Gastrocnemius medialis (tissue), 4 donors: ENCODE data around the gene SLC12A3. TPM values are rescaled to one million over a fixed set of nuclear protein-coding genes. Genes with fewer than 3 reads are reported as not detected.

Source experiments
- ATAC-seq, 2 donors: fragments of 150-250 bp; one replicate each; pipeline ENCODE4 v1.9.1; 2016
- DNase-seq, 2 donors: peaks; one replicate each; pipeline ENCODE4 v3.0.0-alpha.2; 2019
- H3K27ac ChIP-seq, 4 donors: fragments of 200-600 bp; sonication (generic); 1 replicate in 1 of 4; 2 replicates in 3 of 4; pipeline ENCODE4 v1.5.1; 2016 to 2018; ENCODE audit warnings: mild to moderate bottlenecking in 2 of 4, moderate library complexity in 1 of 4
- H3K27me3 ChIP-seq, 3 donors: fragments of 200-600 bp; sonication (generic) in 2 of 3; 1 replicate in 1 of 3; 2 replicates in 2 of 3; pipeline versions ENCODE4 v1.5.1 to v1.6.0; 2016 to 2019; ENCODE audit warnings: mild to moderate bottlenecking in 1 of 3, moderate library complexity in 1 of 3
- H3K36me3 ChIP-seq, 2 donors: fragments of 200-600 bp; sonication (generic) in 1 of 2; one replicate each; pipeline ENCODE4 v1.5.1; 2017 to 2018
- H3K4me1 ChIP-seq, 2 donors: fragments of 200-600 bp; sonication (generic) in 1 of 2; one replicate each; pipeline ENCODE4 v1.5.1; 2016 to 2017; ENCODE audit warnings: mild to moderate bottlenecking in 2 of 2
- H3K4me3 ChIP-seq, 4 donors: fragments of 200-600 bp; sonication (generic) in 3 of 4; 1 replicate in 1 of 4; 2 replicates in 3 of 4; pipeline ENCODE4 v1.5.1; 2016 to 2019; ENCODE audit warnings: mild to moderate bottlenecking in 2 of 4
- H3K9me3 ChIP-seq, 3 donors: fragments of 200-600 bp; sonication (generic) in 2 of 3; 1 replicate in 1 of 3; 2 replicates in 2 of 3; pipeline ENCODE4 v1.5.1; 2016 to 2019
- CTCF ChIP-seq, 5 experiments: fragments of 450-650 bp in 3 of 5; fragments of 200-600 bp in 2 of 5; sonication (generic) in 2 of 5; IDR thresholded peaks in 4 of 5; conservative IDR thresholded peaks in 1 of 5; 1 replicate in 4 of 5; 2 replicates in 1 of 5; pipeline ENCODE4 v1.5.1; 2016 to 2019; ENCODE audit warnings: antibody characterized with exemption in 5 of 5, mild to moderate bottlenecking in 3 of 5, moderate library complexity in 3 of 5
- POLR2A ChIP-seq, 2 donors: fragments of 450-650 bp; IDR thresholded peaks; one replicate each; pipeline ENCODE4 v1.6.1; 2017; ENCODE audit warnings: antibody characterized with exemption in 2 of 2, mild to moderate bottlenecking in 2 of 2, moderate library complexity in 2 of 2
- in situ Hi-C, 4 donors: fragments of 200-750 bp; cut with MboI; loops; one replicate each; pipeline versions ENCODE4 v1.15.0 to v1.8.0; 2017; ENCODE audit warnings: low sequenced_read_pairs in 4 of 4
- intact Hi-C: fragments of 100-400 bp; cut with DNase I; formaldehyde crosslinking; loops from one replicate; pipeline ENCODE4 v1.15.1; 2023; ENCODE audit warnings: low total_unique reads
- total RNA-seq, 4 donors: library from RNA; depleted of rRNA; stranded (reverse); fragments of >200 nt; gene quantifications; one replicate each; pipeline versions ENCODE4 v1.1.0 to v1.2.3, GENCODE V29; 2016

Gene SLC12A3
- total RNA-seq, 4 donors from 2014 or later: not detected

- Histone ChIP-seq H3K4me1 (no peaks in the 10 kb centered on the region), H3K4me3 (no peak overlapping the region), H3K27me3 (no peaks in the 10 kb centered on the region), H3K27ac (no peak overlapping the region), H3K36me3 (peaks cover 0 to 8% of the 10 kb centered on the region in 2 donors), H3K9me3 (no peaks in the 10 kb centered on the region)
- in situ Hi-C loops: loop anchor here in 3 of 4 donors (10.0 kb wide), 2 partner anchors 76 to 86 kb away; partner anchors contain the start of gene SLC12A3 (in 2 of the 3)
- peak in 1 of 2 donors; percentile 43 for DNase-seq
- peak; percentile 42 to 55 for ATAC-seq
- TF ChIP-seq POLR2A (IDR thresholded peaks at IDR 0.05) (no peak), CTCF (IDR thresholded peaks at IDR 0.05 in 4 of 5, conservative IDR thresholded peaks at IDR 0.05 in 1 of 5) (peak in 4 of 5 experiments; percentile 18 to 58 (median 40))
- intact Hi-C loops: loop anchor here (1.0 kb wide), 1 partner anchor 84 kb away; no protein-coding TSS in a partner anchor
Observed at GRCh38 chr16:56950881-56951771, 86.1 kb downstream of the SLC12A3 start.

- no peak for TF ChIP-seq POLR2A (IDR thresholded peaks at IDR 0.05)
- no peak for TF ChIP-seq CTCF (IDR thresholded peaks at IDR 0.05 in 4 of 5, conservative IDR thresholded peaks at IDR 0.05 in 1 of 5)
- no peak overlapping the region for H3K27ac ChIP-seq
- ATAC-seq: no peak
- intact Hi-C loops (no loop called here), in situ Hi-C loops (loop anchor here in 3 of 4 donors (10.0 kb wide), 2 partner anchors 78 to 88 kb away; partner anchors contain the start of gene SLC12A3 (in 2 of the 3))
- no peaks in the 10 kb centered on the region for H3K36me3 ChIP-seq
- no peaks in the 10 kb centered on the region for H3K27me3 ChIP-seq
- no peak overlapping the region for H3K4me3 ChIP-seq
- no peaks in the 10 kb centered on the region for H3K4me1 ChIP-seq
- no peak for DNase-seq
- no peaks in the 10 kb centered on the region for H3K9me3 ChIP-seq
Observed at GRCh38 chr16:56953006-56953405, 88.0 kb downstream of the SLC12A3 start.

- H3K27ac ChIP-seq: no peak overlapping the region
- in situ Hi-C loops (loop anchor here in 3 of 4 donors (10.0 kb wide), 2 partner anchors 81 to 91 kb away; partner anchors contain the start of gene SLC12A3 (in 2 of the 3)), intact Hi-C loops (no loop called here)
- no peaks in the 10 kb centered on the region for H3K27me3 ChIP-seq
- TF ChIP-seq CTCF (IDR thresholded peaks at IDR 0.05 in 4 of 5, conservative IDR thresholded peaks at IDR 0.05 in 1 of 5): no peak
- TF ChIP-seq POLR2A (IDR thresholded peaks at IDR 0.05): no peak
- DNase-seq (no peak), ATAC-seq (no peak)
- no peaks in the 10 kb centered on the region for H3K36me3 ChIP-seq
- no peak overlapping the region for H3K4me3 ChIP-seq
- H3K4me1 ChIP-seq: no peaks in the 10 kb centered on the region
- H3K9me3 ChIP-seq: no peaks in the 10 kb centered on the region
Observed at GRCh38 chr16:56956076-56956475, 91.1 kb downstream of the SLC12A3 start.

GRCh38 chr16:56956756-56957155 lies 91.7 kb downstream of the SLC12A3 start:
- in situ Hi-C loops: loop anchor here in 3 of 4 donors (10.0 kb wide), 2 partner anchors 82 to 92 kb away; partner anchors contain the start of gene SLC12A3 (in 2 of the 3)

More at GRCh38 chr16:56956756-56957155, 91.7 kb downstream of the SLC12A3 start:
- H3K4me3 ChIP-seq: no peak overlapping the region
- no peak for TF ChIP-seq CTCF (IDR thresholded peaks at IDR 0.05 in 4 of 5, conservative IDR thresholded peaks at IDR 0.05 in 1 of 5)
- no peak for TF ChIP-seq POLR2A (IDR thresholded peaks at IDR 0.05)
- intact Hi-C loops: no loop called here
- no peaks in the 10 kb centered on the region for H3K9me3 ChIP-seq
- H3K27me3 ChIP-seq: no peaks in the 10 kb centered on the region
- peaks cover 0 to 6% of the 10 kb centered on the region in 2 donors for H3K4me1 ChIP-seq
- no peak overlapping the region for H3K27ac ChIP-seq
- ATAC-seq (no peak), DNase-seq (no peak)
- H3K36me3 ChIP-seq: no peaks in the 10 kb centered on the region
